NT2/D1 (cell line): Measurements from ENCODE around the gene CFAP70.

Experiments
- DNase-seq: peaks from one replicate; pipeline ENCODE4 v3.0.0-alpha.2; 2011; ENCODE audit warnings: low read depth, low spot score
- H3K27me3 ChIP-seq: 2 replicates; pipeline ENCODE4 v1.6.0; 2011; ENCODE audit warnings: mild to moderate bottlenecking; ENCODE audit not compliant: insufficient read length, insufficient read depth
- H3K36me3 ChIP-seq: 2 replicates; pipeline ENCODE4 v1.6.1; 2011; ENCODE audit warnings: mild to moderate bottlenecking, low read length, mixed read lengths; ENCODE audit not compliant: insufficient read depth, insufficient read length
- H3K4me1 ChIP-seq: 2 replicates; pipeline ENCODE4 v1.5.1; 2011; ENCODE audit not compliant: insufficient read depth, insufficient read length
- H3K4me3 ChIP-seq: 2 replicates; pipeline ENCODE4 v1.5.1; 2011; ENCODE audit warnings: low read depth; ENCODE audit not compliant: insufficient read length
- H3K9ac ChIP-seq: 2 replicates; pipeline ENCODE4 v1.6.0; 2011; ENCODE audit warnings: low read depth; ENCODE audit not compliant: insufficient read length
- H3K9me3 ChIP-seq: 2 replicates; pipeline ENCODE4 v1.5.1; 2011; ENCODE audit warnings: mild to moderate bottlenecking, low read length; ENCODE audit not compliant: insufficient read depth
- SUZ12 ChIP-seq: IDR thresholded peaks from 2 replicates; pipeline ENCODE4 v1.6.1; 2011; ENCODE audit not compliant: insufficient read length, insufficient read depth; ENCODE audit errors: extremely low read depth
- YY1 ChIP-seq: IDR thresholded peaks from 2 replicates; pipeline ENCODE4 v1.6.1; 2011; ENCODE audit not compliant: insufficient read length, insufficient read depth
- ZNF274 ChIP-seq: IDR thresholded peaks from 2 replicates; pipeline ENCODE4 v1.6.1; 2011; ENCODE audit warnings: mild to moderate bottlenecking, low read depth, low read length

CFAP70 gene

DNA sequence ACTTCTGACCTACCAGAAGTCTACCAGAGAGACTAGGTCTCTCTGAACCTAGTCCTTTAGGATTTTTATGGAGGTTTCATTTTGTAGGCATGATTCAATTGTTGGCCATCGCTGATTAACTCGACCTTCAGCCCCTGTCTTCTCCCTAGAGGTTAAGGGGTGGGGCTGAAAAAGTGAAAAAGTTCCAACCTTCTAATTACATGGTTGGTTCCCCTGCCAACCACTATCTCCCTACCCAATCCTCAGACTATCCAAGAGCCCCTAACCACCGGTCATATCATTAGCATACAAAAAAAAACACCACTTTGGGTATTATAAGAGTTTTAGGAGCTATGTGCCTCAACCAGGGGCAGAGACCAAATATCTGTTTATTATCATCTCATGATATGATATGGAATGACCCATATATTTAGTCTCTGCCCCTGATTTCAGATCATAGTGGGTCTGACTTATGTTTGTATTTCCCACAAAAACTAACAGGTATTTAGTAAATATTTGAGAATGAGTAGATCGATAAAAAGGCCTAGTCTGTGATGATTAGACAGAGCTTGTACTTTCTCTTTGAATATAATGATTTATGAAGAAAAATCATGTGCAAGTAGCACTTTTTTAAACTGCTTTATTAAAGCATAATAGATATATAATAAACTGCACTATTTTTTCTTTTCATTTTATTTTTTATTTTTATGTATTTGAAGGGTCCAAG lies 147.4 kb downstream of the CFAP70 start:
- Histone ChIP-seq H3K9ac (no peak overlapping the region), H3K27me3 (no peaks in the 10 kb centered on the region), H3K36me3 (peaks cover 6% of the 10 kb centered on the region), H3K4me3 (no peak overlapping the region), H3K4me1 (no peaks in the 10 kb centered on the region), H3K9me3 (peaks cover 17% of the 10 kb centered on the region; the same call in 1 of the 2 replicates)
- no peak for TF ChIP-seq ZNF274
- TF ChIP-seq SUZ12, result no peak
- no peak for TF ChIP-seq YY1
- DNase-seq, result no peak

DNA sequence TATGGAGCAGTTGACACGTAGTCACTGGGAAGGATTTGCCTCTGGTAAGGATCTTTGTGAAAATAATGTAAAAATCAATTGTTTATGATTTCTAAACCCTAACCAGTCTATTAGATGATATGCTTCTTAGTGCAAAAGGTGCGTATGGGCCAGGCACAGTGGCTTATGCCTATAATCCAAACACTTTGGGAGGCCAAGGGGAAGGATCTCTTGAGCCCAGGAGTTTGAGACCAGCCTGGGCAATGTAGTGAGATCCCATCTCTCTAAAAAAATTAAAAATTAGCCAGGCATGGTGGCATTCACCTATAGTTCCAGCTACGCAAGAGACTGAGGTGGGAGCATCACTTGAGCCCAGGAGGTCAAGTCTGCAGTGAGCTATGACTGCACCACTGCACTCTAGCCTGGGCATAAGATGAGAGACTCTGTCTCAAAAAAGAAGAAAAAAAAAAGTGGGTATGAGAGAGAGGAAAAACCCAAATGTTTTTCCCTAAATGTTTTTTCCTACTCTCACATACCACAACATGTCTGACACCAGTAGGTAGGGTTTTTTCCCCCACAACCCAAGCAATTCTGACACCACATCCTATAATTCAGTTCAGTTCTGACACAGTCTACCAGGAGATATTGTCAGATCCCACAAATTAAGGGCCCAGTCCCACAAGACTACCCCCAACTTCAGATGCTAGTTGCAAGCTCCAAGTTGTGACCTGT lies 148.1 kb downstream of the CFAP70 start:
- no peak for TF ChIP-seq SUZ12
- no peak overlapping the region for H3K4me3 ChIP-seq
- peaks cover 24% of the 10 kb centered on the region; the same call in 1 of the 2 replicates for H3K9me3 ChIP-seq
- no peaks in the 10 kb centered on the region for H3K4me1 ChIP-seq
- peaks cover 6% of the 10 kb centered on the region for H3K36me3 ChIP-seq
- no peaks in the 10 kb centered on the region for H3K27me3 ChIP-seq
- no peak for DNase-seq
- H3K9ac ChIP-seq, result no peak overlapping the region

DNA sequence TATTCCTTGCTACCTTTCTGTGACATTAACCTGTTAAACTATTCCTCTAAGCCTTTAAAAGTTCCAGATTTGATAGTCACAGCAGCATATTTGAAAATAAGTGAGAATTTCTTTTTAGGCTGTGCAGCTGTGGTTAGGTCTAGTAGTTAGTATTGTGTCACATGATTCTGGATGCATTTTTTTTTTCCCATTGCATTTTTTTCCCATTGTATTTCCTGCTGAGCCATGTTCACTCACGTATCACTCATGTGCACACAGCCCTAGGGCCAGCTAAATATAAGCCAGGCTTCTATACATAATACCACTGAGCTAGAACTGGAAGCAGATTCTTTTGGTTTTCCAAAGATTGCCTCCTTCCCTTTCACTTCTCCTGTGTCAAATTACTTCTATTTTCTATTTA lies 149.0 kb downstream of the CFAP70 start:
- Histone ChIP-seq H3K4me3 (no peak overlapping the region), H3K9me3 (peaks cover 31% of the 10 kb centered on the region; the same call in 1 of the 2 replicates), H3K27me3 (no peaks in the 10 kb centered on the region), H3K9ac (no peak overlapping the region), H3K4me1 (no peaks in the 10 kb centered on the region), H3K36me3 (peaks cover 6% of the 10 kb centered on the region)
- no peak for DNase-seq
- no peak for TF ChIP-seq SUZ12
- no peak for TF ChIP-seq ZNF274
- TF ChIP-seq YY1, result no peak

DNA sequence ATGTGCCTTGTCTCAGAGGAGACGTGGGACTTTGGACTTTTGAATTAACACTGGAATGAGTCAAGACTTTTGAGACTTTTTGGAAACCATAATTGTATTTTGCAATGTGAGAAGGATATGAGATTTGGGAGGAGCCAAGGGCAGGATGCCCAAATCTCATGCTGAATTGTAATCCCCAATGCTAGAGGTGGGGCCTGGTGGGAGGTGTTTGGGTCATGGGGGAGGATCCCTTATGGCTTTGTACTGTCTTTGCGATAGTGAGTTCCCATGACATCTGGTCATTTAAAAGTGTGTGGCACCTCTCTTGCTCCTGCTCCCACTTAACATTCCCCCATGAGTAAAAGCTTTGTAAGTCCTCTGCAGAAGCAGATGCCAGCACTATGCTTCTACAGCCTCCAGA lies 150.8 kb downstream of the CFAP70 start:
- Histone ChIP-seq H3K27me3 (no peaks in the 10 kb centered on the region), H3K4me1 (no peaks in the 10 kb centered on the region), H3K9me3 (peaks cover 31% of the 10 kb centered on the region; the same call in 1 of the 2 replicates), H3K36me3 (peaks cover 6% of the 10 kb centered on the region), H3K4me3 (no peak overlapping the region), H3K9ac (no peak overlapping the region)
- TF ChIP-seq YY1, result no peak
- no peak for TF ChIP-seq ZNF274
- no peak for TF ChIP-seq SUZ12
- DNase-seq, result no peak

DNA sequence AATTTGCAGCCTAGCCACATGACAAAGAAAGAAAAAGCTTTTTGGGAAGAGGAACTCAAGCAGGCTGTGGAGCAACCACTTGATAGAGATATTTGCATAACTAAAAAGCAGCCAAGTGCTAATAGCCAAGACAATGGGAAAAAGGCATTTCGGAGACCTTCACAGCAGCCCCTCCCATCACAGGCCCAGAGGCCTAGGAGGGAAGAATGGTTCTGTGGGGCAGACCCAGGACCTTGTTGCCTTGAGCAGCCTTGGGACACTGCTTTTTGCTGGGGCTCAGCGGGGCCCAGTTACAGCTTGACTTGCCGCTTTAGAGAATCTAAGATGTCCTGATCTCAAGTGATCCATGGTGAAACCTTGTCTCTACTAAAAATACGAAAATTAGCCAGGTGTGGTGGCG lies 152.3 kb downstream of the CFAP70 start:
- H3K9me3 ChIP-seq, result peaks cover 31% of the 10 kb centered on the region; the same call in 1 of the 2 replicates
- H3K36me3 ChIP-seq, result peaks cover 6% of the 10 kb centered on the region
- peak; percentile 13 for DNase-seq
- TF ChIP-seq SUZ12 (no peak), ZNF274 (no peak), YY1 (no peak)
- H3K4me3 ChIP-seq, result no peak overlapping the region
- no peaks in the 10 kb centered on the region for H3K4me1 ChIP-seq
- no peak overlapping the region for H3K9ac ChIP-seq
- no peaks in the 10 kb centered on the region for H3K27me3 ChIP-seq

DNA sequence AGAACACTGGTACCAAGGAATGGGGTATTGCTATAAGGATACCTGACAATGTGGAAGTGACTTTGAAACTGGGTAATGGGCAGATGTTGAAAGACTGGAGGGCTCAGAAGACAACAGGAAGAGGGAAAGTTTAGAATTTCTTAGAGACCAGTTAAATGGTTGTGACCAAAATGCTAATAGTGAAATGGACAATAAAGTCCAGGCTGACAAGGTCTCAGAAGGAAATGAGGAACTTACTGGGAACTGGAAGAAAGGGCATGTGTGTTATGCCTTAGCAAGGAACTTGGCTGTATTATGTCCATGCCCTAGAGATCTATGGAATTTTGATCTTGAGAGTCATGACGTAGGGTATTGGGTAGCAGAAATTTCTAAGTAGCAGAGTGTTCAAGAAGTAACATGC lies 152.8 kb downstream of the CFAP70 start:
- Histone ChIP-seq H3K4me3 (no peak overlapping the region), H3K27me3 (no peaks in the 10 kb centered on the region)
- TF ChIP-seq ZNF274 (no peak), YY1 (no peak), SUZ12 (no peak)

DNA sequence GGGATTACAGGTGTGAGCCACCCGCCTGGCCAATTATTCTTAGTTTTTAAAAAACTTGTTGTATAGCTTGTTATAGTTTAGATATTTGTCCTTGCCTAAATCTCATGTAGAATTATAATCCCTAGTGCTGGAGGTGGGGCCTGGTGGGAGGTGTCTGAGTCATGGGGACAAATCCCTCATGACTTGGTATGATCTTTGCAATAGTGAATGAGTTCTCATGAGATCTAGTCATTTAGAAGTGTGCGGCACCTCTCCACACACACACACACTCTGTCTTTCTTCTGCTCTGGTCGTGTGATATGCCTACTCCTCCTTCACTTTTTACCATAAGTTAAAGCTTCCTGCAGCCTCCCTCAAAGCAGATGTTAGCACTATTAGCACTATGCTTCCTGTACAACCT lies 153.6 kb downstream of the CFAP70 start:
- Histone ChIP-seq H3K9me3 (peaks cover 31% of the 10 kb centered on the region; the same call in 1 of the 2 replicates), H3K9ac (no peak overlapping the region), H3K4me1 (no peaks in the 10 kb centered on the region), H3K4me3 (no peak overlapping the region), H3K36me3 (peaks cover 3% of the 10 kb centered on the region), H3K27me3 (no peaks in the 10 kb centered on the region)
- no peak for DNase-seq
- TF ChIP-seq SUZ12 (no peak), ZNF274 (no peak), YY1 (no peak)

More for the DNA sequence above, 152.8 kb downstream of the CFAP70 start:
- Histone ChIP-seq H3K9ac (no peak overlapping the region), H3K36me3 (peaks cover 3% of the 10 kb centered on the region), H3K4me1 (no peaks in the 10 kb centered on the region), H3K9me3 (peaks cover 31% of the 10 kb centered on the region; the same call in 1 of the 2 replicates)
- DNase-seq, result no peak
